ENCODE results near the gene MTTP.

The MTTP gene

GRCh38 chr4:99658666-99659065 lies 84.0 kb downstream of the MTTP start:
- no peak for TF ChIP-seq EZH2 (IDR thresholded peaks at IDR 0.05; ENCODE audit: borderline replicate concordance, low read length)
- no peak for TF ChIP-seq CTCF (IDR thresholded peaks at IDR 0.05; ENCODE audit: low read length)
- Histone ChIP-seq H3K9me2 (ENCODE audit: low read depth, low read length) (no peaks in the 10 kb centered on the region), H4K20me1 (ENCODE audit: insufficient read depth, low read length) (no peaks in the 10 kb centered on the region), H3K27me3 (ENCODE audit: insufficient read depth, low read length) (no peaks in the 10 kb centered on the region), H3K36me3 (ENCODE audit: insufficient read depth, low read length) (no peaks in the 10 kb centered on the region), H3K4me1 (ENCODE audit: insufficient read depth, low read length, severe bottlenecking) (no peaks in the 10 kb centered on the region), H3K4me3 (ENCODE audit: low read depth, low read length, poor library complexity, severe bottlenecking) (no peak overlapping the region), H3K9ac (ENCODE audit: low read length) (no peak overlapping the region), H3K27ac (ENCODE audit: low read depth, low read length, poor library complexity, severe bottlenecking) (no peak overlapping the region), H3F3A (ENCODE audit: insufficient read depth, low read length) (no peaks in the 10 kb centered on the region), H3K4me2 (ENCODE audit: low read length) (no peak overlapping the region), H3K79me2 (ENCODE audit: insufficient read depth, low read length) (no peaks in the 10 kb centered on the region), H2AFZ (ENCODE audit: low read length) (no peak overlapping the region), H3K9me3 (ENCODE audit: low read length) (no peaks in the 10 kb centered on the region)

GRCh38 chr4:99661907-99662306 lies 87.3 kb downstream of the MTTP start:
- H4K20me1 ChIP-seq (ENCODE audit: insufficient read depth, low read length) = no peaks in the 10 kb centered on the region
- H3K4me2 ChIP-seq (ENCODE audit: low read length) = no peak overlapping the region
- no peaks in the 10 kb centered on the region for H3K4me1 ChIP-seq (ENCODE audit: insufficient read depth, low read length, severe bottlenecking)
- no peak overlapping the region for H3K4me3 ChIP-seq (ENCODE audit: low read depth, low read length, poor library complexity, severe bottlenecking)
- no peaks in the 10 kb centered on the region for H3K36me3 ChIP-seq (ENCODE audit: insufficient read depth, low read length)
- H3K9ac ChIP-seq (ENCODE audit: low read length) = no peak overlapping the region
- no peaks in the 10 kb centered on the region for H3K79me2 ChIP-seq (ENCODE audit: insufficient read depth, low read length)
- H3K9me3 ChIP-seq (ENCODE audit: low read length) = no peaks in the 10 kb centered on the region
- H3K9me2 ChIP-seq (ENCODE audit: low read depth, low read length) = no peaks in the 10 kb centered on the region
- no peaks in the 10 kb centered on the region for H3K27me3 ChIP-seq (ENCODE audit: insufficient read depth, low read length)
- H3F3A ChIP-seq (ENCODE audit: insufficient read depth, low read length) = no peaks in the 10 kb centered on the region
- H2AFZ ChIP-seq (ENCODE audit: low read length) = no peak overlapping the region
- H3K27ac ChIP-seq (ENCODE audit: low read depth, low read length, poor library complexity, severe bottlenecking) = no peak overlapping the region
- TF ChIP-seq EZH2 (IDR thresholded peaks at IDR 0.05; ENCODE audit: borderline replicate concordance, low read length) = no peak
- TF ChIP-seq CTCF (IDR thresholded peaks at IDR 0.05; ENCODE audit: low read length) = no peak

GRCh38 chr4:99664716-99665115 lies 90.1 kb downstream of the MTTP start:
- Histone ChIP-seq H3K27me3 (ENCODE audit: insufficient read depth, low read length) (no peaks in the 10 kb centered on the region), H3K4me3 (ENCODE audit: low read depth, low read length, poor library complexity, severe bottlenecking) (no peak overlapping the region), H3K9me3 (ENCODE audit: low read length) (no peaks in the 10 kb centered on the region), H3K4me1 (ENCODE audit: insufficient read depth, low read length, severe bottlenecking) (no peaks in the 10 kb centered on the region), H3K9me2 (ENCODE audit: low read depth, low read length) (no peaks in the 10 kb centered on the region), H2AFZ (ENCODE audit: low read length) (no peak overlapping the region), H3K9ac (ENCODE audit: low read length) (no peak overlapping the region), H3K36me3 (ENCODE audit: insufficient read depth, low read length) (no peaks in the 10 kb centered on the region), H3K27ac (ENCODE audit: low read depth, low read length, poor library complexity, severe bottlenecking) (no peak overlapping the region), H4K20me1 (ENCODE audit: insufficient read depth, low read length) (no peaks in the 10 kb centered on the region), H3K79me2 (ENCODE audit: insufficient read depth, low read length) (no peaks in the 10 kb centered on the region), H3K4me2 (ENCODE audit: low read length) (no peak overlapping the region), H3F3A (ENCODE audit: insufficient read depth, low read length) (no peaks in the 10 kb centered on the region)
- TF ChIP-seq EZH2 (IDR thresholded peaks at IDR 0.05; ENCODE audit: borderline replicate concordance, low read length) (no peak), CTCF (IDR thresholded peaks at IDR 0.05; ENCODE audit: low read length) (no peak)

Data from OCI-LY1 (cell line).